Measurements from ENCODE around the gene SEC24B.

SEC24B gene

GRCh38 chr4:109433205-109434006, at the start of gene SEC24B:
Gene SEC24B (plus strand): TSS chr4:109433815. CDS start chr4:109433870, 55 bp downstream.
- peak; percentile 87 for DNase-seq

DNA sequence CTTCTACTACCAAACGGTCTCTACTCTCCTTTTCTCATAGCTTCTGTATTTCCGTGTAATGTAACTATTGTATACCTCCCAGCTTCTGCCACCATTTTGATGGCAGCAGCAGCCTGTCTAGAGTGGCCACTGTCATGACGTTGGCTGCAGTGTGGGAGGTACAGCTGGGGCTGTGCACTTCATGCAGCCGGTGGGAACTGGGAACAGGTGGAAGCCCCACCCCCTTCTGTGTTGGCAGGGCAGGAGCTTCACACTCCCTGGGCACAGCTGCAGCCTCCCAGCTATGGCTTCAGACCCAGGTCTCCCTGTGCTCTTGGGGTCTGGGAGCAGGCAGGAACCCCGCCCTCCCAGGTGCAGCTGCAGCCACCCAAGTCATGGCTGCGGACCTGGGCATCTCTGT, 49.8 kb upstream of the SEC24B start:
- DNase-seq: peak; percentile 37

- no peak for DNase-seq
Observed at GRCh38 chr4:109385260-109385659, 48.4 kb upstream of the SEC24B start.

DNA sequence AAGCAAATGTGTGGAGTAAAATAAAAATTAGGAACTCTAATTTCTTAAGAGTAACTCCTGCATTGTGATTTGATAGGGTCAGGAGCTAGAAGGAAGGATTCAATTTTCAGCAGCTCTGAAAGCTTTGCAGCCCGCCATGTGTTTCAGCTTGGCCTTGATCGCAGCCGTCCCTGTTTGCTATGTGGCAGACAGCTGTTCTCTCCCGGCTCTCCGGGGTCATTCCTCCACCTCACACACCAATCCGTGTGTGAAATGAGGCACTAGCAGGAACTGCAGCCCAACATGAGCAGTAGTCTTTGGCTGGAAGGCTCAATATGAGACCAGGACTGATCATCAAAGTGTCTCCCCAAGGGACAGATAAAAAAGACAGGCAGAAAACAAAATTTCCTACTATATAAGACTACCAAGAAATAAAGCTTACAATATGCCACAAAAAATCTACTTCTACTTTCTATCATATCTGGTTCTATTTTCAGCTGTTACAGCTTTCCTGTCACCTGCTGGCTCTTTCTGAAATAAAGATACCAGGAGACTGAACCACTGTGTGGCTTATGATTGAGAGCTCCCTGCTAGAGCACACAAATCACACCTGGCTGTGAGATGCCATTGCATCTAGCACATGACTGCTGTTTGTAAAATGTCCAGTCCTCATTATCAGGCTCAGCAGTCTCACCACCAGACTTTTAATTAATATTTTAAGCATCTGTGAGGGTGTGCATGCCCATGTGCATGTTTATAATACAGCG, 44.1 kb upstream of the SEC24B start:
- peak; percentile 67 for DNase-seq

GRCh38 chr4:109390115-109390768, 43.4 kb upstream of the SEC24B start:
- no peak for DNase-seq

- DNase-seq: no peak
Observed at GRCh38 chr4:109395694-109396093, 37.9 kb upstream of the SEC24B start.

GRCh38 chr4:109398928-109399327, 34.7 kb upstream of the SEC24B start:
- no peak for DNase-seq

GRCh38 chr4:109406337-109406931, 27.2 kb upstream of the SEC24B start:
- DNase-seq: peak; percentile 74

- no peak for DNase-seq
Observed at GRCh38 chr4:109407027-109407737, 26.4 kb upstream of the SEC24B start.

- DNase-seq: no peak
Observed at GRCh38 chr4:109408711-109409110, 24.9 kb upstream of the SEC24B start.

GRCh38 chr4:109410226-109410625, 23.4 kb upstream of the SEC24B start:
- DNase-seq: no peak

- peak; percentile 29 for DNase-seq
Observed at GRCh38 chr4:109410776-109411175, 22.8 kb upstream of the SEC24B start.

GRCh38 chr4:109411964-109412363, 21.7 kb upstream of the SEC24B start:
- peak; percentile 43 for DNase-seq

DNA sequence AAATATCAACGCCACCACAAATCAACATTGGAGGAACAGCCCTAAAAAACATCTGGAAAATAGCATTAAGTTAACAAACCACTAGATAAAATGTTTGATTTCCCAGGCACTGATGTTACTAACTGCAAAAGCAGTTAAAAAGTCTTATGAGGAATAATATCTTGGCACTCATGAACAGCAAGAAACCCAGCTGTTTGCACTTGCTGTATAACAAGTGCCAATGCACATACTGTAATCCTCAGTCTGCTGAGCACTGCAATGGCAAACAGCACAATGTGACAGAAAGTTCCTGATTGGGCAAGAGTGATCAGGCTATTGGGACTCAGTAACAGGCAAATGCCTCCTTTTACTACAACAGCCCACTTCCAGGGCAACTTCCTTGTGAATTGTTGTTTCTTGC, 20.8 kb upstream of the SEC24B start:
- DNase-seq: no peak

GRCh38 chr4:109414938-109415337, 18.7 kb upstream of the SEC24B start:
- no peak for DNase-seq

GRCh38 chr4:109418588-109418987, 15.0 kb upstream of the SEC24B start:
- no peak for DNase-seq

DNA sequence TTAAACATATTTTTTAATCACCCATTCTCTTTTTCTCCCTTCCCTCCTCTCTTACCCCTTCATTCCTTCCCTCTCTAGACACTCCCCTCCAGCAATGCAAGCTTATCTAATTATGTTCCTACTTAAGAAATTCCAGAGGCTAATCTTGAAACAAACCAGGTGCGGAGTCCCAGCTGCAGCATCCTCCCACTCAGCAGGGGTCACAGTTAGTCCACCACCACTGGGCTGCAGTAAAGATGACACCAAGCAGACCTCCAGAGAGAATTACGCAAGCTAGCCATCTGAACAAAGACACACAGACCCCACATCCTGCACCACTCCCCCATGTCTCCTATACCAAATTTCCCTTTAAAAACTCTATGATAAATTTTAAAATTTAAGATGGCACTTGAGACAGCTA, 13.9 kb upstream of the SEC24B start:
- DNase-seq: no peak

DNA sequence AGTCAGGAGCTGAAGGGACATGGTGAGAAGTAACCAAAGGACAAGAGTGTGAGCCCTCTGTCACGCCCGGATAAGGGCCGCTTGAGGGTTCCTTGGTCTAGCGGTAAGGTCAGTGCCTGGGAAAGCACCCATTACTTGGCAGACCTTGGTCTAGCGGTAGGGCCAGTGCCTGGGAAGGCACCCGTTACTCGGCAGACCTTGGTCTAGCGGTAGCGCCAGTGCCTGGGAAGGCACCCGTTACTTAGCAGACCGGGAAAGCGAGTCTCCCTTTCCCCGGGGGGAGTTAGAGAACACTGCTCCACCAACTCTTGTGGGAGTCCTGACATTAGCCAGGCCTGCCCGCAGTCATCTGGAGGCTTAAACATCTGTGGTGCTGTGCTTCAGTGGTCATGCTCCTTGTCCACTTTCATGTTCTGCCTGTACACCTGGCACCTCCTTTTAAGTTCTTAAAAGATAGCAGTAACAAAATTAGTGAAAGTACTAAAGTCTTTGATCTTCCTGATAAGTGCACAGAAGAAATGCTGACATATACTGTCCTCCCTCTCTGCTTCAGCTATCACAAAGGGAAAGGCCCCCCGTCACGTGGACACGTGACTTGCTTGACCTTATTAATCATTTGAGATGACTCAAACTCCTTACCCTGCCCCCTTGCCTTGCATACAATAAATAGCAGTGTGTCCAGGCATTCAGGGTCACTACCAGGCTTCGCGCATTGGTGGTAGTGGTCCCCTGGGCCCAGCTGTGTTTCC, 9.3 kb upstream of the SEC24B start:
- DNase-seq: no peak

DNA sequence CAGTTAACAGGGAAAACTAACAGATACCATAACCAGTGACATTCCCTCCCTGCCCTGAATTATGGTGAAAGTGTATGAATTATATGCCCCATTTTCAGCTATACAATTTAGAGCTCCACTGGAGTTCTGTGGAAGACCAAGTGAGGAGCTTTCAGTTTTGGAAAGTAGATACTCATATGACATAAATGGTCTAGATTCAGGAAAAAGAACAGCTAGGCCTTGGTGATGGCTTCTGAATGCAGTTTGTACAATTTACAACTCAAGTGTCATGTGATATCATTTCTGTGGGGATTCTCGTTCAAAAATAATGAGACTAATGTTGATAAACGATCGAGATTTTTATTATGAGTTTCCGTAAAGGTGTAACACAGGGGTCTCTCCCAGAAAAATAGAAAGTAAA, 8.2 kb upstream of the SEC24B start:
- DNase-seq: no peak

DNA sequence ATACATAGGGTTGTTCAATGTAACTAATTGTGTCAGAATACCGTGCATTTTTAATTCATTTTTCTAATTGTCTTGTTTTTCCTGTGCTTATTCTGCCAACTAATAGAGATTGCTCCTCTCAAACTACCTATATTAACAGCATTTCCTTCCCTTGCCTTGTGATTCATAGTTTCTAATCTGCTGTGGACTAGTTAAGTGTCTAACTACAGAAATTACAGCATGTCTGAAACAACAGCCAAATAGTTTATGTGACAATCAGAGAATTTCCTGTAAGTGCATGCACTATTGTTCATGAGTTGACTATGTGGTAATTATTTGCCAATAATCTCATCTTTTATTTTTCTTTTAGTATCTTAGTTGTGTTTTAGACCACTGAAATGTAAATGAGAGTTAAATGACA, 4.1 kb upstream of the SEC24B start:
- DNase-seq: no peak

DNA sequence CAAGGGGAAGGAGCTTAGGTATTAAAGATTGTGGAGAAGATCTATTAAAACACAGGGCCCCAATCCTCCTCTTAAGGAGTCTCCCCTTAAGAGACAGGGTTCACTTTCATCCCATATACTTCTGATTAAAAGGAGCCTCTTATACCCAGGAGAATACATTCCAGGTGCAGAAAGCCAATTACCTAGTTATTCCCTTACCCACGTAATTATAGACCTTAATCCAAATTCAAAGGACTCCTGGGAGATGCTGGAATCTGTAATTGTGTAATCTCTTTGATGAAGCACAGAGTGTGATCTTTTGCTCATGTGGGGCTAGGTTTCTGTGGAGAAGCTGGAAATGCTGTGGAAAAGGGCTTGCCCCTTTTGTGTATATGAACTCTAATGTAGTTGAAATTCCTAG, 1.4 kb upstream of the SEC24B start:
- no peak for DNase-seq

DNA sequence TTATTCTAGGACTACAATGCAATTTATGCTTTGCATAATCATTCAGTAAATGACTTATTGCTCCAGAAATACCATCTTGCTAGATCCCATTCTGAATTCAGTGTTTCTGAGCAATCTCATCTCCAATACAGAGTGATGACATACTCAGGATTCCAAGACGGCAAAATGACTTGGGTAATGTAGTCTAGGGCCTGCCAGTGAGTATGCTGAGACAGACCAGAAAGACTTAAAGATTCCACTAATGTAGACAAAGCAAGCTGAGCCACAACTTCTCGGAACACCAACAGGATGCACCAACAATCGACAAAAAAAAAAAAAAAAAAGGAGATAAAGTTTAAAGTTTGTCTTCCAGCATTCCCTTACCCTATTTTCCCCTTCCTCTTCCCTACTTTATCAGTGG, 919 bp upstream of the SEC24B start:
- peak; percentile 6 for DNase-seq
